SK-N-SH (cell line): ENCODE data around the gene SOX11. TPM values are rescaled to one million over a fixed set of nuclear protein-coding genes. Genes with fewer than 3 reads are reported as not detected.
A peak's percentile ranks its signal among the peaks of the same experiment; 100 is the strongest.

Source experiments
- CTCF ChIA-PET: fragments of 300-600, 350-600 bp; formaldehyde crosslinking; extraction: SDS; loops from one replicate; lab custom pipeline; 2021; lab: Yijun Ruan, JAX
- POLR2A ChIA-PET: fragments of 350-600 bp; sonication (Branson Sonifier 250); formaldehyde crosslinking; extraction: SDS; loops from one replicate; lab custom pipeline; 2020; ENCODE audit warnings: antibody characterized with exemption, inconsistent platforms; lab: Yijun Ruan, JAX
- DNase-seq: peaks from one replicate; pipeline ENCODE4 v3.0.0; 2012
- H2AFZ ChIP-seq: fragments of 200-600 bp; sonication (generic); 2 replicates; pipeline ENCODE4 v1.8.1; 2016; ENCODE audit warnings: antibody characterized with exemption, mild to moderate bottlenecking, low read depth
- H3F3A ChIP-seq: fragments of 200-600 bp; sonication (generic); replicated peaks from 2 replicates; pipeline ENCODE3; 2016; ENCODE audit warnings: antibody characterized with exemption, mild to moderate bottlenecking; ENCODE audit not compliant: insufficient read depth
- H3K27ac ChIP-seq, 2 experiments: fragments of 200-500 bp in 1 of 2; fragments of 200-600 bp in 1 of 2; sonication (Bioruptor generic) in 1 of 2; sonication (generic), shearing (Covaris generic) in 1 of 2; 2 replicates each; pipeline versions ENCODE4 v1.5.1 to v1.6.1; 2014 to 2016; ENCODE audit warnings: low read depth in 2 of 2, inconsistent platforms in 1 of 2, low read length in 1 of 2, mild to moderate bottlenecking in 1 of 2, mixed read lengths in 1 of 2
- H3K27me3 ChIP-seq: fragments of 200-600 bp; sonication (generic), shearing (Covaris generic); 2 replicates; pipeline ENCODE4 v1.6.1; 2016; ENCODE audit warnings: mixed run types; ENCODE audit not compliant: insufficient read depth
- H3K36me3 ChIP-seq, 2 experiments: fragments of 200-500 bp in 1 of 2; fragments of 200-600 bp in 1 of 2; sonication (Bioruptor generic) in 1 of 2; sonication (generic) in 1 of 2; replicated peaks in 1 of 2; 2 replicates each; pipeline versions ENCODE3 to v1.5.1; 2014 to 2016; ENCODE audit warnings: low read length in 1 of 2, mild to moderate bottlenecking in 1 of 2; ENCODE audit not compliant: insufficient read depth in 2 of 2, control insufficient read depth in 1 of 2
- H3K4me1 ChIP-seq, 2 experiments: fragments of 200-500 bp in 1 of 2; fragments of 200-600 bp in 1 of 2; sonication (Bioruptor generic) in 1 of 2; sonication (generic), shearing (Covaris generic) in 1 of 2; 2 replicates each; pipeline versions ENCODE4 v1.5.1 to v1.6.1; 2014 to 2016; ENCODE audit warnings: low read depth in 1 of 2, low read length in 1 of 2, mixed run types in 1 of 2; ENCODE audit not compliant: insufficient read depth in 2 of 2, control insufficient read depth in 1 of 2
- H3K4me2 ChIP-seq: fragments of 200-600 bp; sonication (generic), shearing (Covaris generic); 2 replicates; pipeline ENCODE4 v1.6.1; 2017; ENCODE audit warnings: mixed run types
- H3K4me3 ChIP-seq, 2 experiments: fragments of 200-500 bp in 1 of 2; fragments of 200-600 bp in 1 of 2; sonication (Bioruptor generic) in 1 of 2; sonication (generic), shearing (Covaris generic) in 1 of 2; 2 replicates each; pipeline versions ENCODE4 v1.5.1 to v1.8.1; 2014 to 2016; ENCODE audit warnings: low read depth in 2 of 2, inconsistent platforms in 1 of 2, low read length in 1 of 2, mild to moderate bottlenecking in 1 of 2, mixed read lengths in 1 of 2, moderate library complexity in 1 of 2
- H3K79me2 ChIP-seq: fragments of 200-600 bp; sonication (generic); 2 replicates; pipeline ENCODE4 v1.8.1; 2017; ENCODE audit warnings: mild to moderate bottlenecking; ENCODE audit not compliant: insufficient read depth
- H3K9ac ChIP-seq: fragments of 200-600 bp; sonication (generic); 2 replicates; pipeline ENCODE4 v1.6.1; 2017; ENCODE audit warnings: mixed run types
- H3K9me2 ChIP-seq: fragments of 200-600 bp; sonication (generic); 2 replicates; pipeline ENCODE4 v1.6.1; 2017; ENCODE audit warnings: mixed run types
- H3K9me3 ChIP-seq: fragments of 200-600 bp; sonication (generic); 2 replicates; pipeline ENCODE4 v1.6.1; 2017; ENCODE audit warnings: mixed run types, mild to moderate bottlenecking, moderate library complexity
- H4K20me1 ChIP-seq: fragments of 200-600 bp; sonication (generic); 2 replicates; pipeline ENCODE4 v1.6.1; 2017; ENCODE audit warnings: mild to moderate bottlenecking, mixed run types; ENCODE audit not compliant: insufficient read depth
- CHD2 ChIP-seq: fragments of 150-350 bp; IDR thresholded peaks from 2 replicates; pipeline ENCODE4 v1.6.1; 2018; ENCODE audit warnings: low read length; ENCODE audit not compliant: partially characterized antibody
- ELF1 ChIP-seq: IDR thresholded peaks from 2 replicates; pipeline ENCODE4 v1.4.0; 2012
- EP300 ChIP-seq, 2 experiments: IDR thresholded peaks; 2 replicates each; pipeline versions ENCODE4 v1.4.0 to v1.6.1; 2012; ENCODE audit warnings: borderline replicate concordance in 1 of 2, low read depth in 1 of 2, low read length in 1 of 2
- FOXJ3 ChIP-seq: sonication (generic); formaldehyde crosslinking; IDR thresholded peaks from 2 replicates; pipeline ENCODE4 v1.5.1; 2020; ENCODE audit warnings: mild to moderate bottlenecking, missing genetic modification reagents
- GABPA ChIP-seq: IDR thresholded peaks from 2 replicates; pipeline ENCODE4 v1.4.0; 2012; ENCODE audit warnings: low read depth, mild to moderate bottlenecking
- MEF2A ChIP-seq: IDR thresholded peaks from 2 replicates; pipeline ENCODE4 v1.4.0; 2012; ENCODE audit warnings: low read depth, borderline replicate concordance
- MXI1 ChIP-seq: IDR thresholded peaks from 2 replicates; pipeline ENCODE4 v1.6.1; 2012; ENCODE audit warnings: mild to moderate bottlenecking, low read depth, low read length, improper control_type of control experiment
- NFIC ChIP-seq: IDR thresholded peaks from 2 replicates; pipeline ENCODE4 v1.4.0; 2012; ENCODE audit warnings: borderline replicate concordance
- POLR2AphosphoS5 ChIP-seq: IDR thresholded peaks from 2 replicates; pipeline ENCODE4 v1.6.1; 2012; ENCODE audit warnings: low read depth, low read length
- RAD21 ChIP-seq: IDR thresholded peaks from 2 replicates; pipeline ENCODE4 v1.6.1; 2012; ENCODE audit warnings: mild to moderate bottlenecking, low read length
- RCOR1 ChIP-seq: fragments of 150-350 bp; IDR thresholded peaks from 2 replicates; pipeline ENCODE4 v1.6.1; 2017; ENCODE audit warnings: antibody characterized with exemption, low read length
- RFX5 ChIP-seq: IDR thresholded peaks from 2 replicates; pipeline ENCODE4 v1.6.1; 2012; ENCODE audit warnings: mild to moderate bottlenecking, improper control_type of control experiment, low read length
- SIN3A ChIP-seq: IDR thresholded peaks from 2 replicates; pipeline ENCODE4 v1.6.1; 2012; ENCODE audit warnings: low read depth, mild to moderate bottlenecking, low read length, moderate library complexity, borderline replicate concordance
- TCF12 ChIP-seq: IDR thresholded peaks from 2 replicates; pipeline ENCODE4 v1.4.0; 2012
- YY1 ChIP-seq: IDR thresholded peaks from 2 replicates; pipeline ENCODE4 v1.4.0; 2012; ENCODE audit warnings: low read depth, mild to moderate bottlenecking
- WGBS: methylation state at CpG from one replicate; pipeline ENCODE4 v1.1.6; 2017; ENCODE audit warnings: low lambda C conversion rate; 5-methylcytosine and 5-hydroxymethylcytosine counted together
- polyA plus RNA-seq, 3 experiments: library from polyadenylated mRNA; depleted of rRNA; stranded (reverse); fragments of >200 nt; gene quantifications; 2 replicates each; pipeline ENCODE4 v1.2.3, GENCODE V29; 2012
- TF ChIP-seq, protein P1 (sequence below): IDR thresholded peaks from 2 replicates; pipeline ENCODE4 v1.4.0; 2012; ENCODE audit warnings: low read depth, borderline replicate concordance
- TF ChIP-seq, protein P2 (sequence below): IDR thresholded peaks from 2 replicates; pipeline ENCODE4 v1.6.1; 2012; ENCODE audit warnings: mild to moderate bottlenecking, low read depth, low read length, moderate library complexity
- TF ChIP-seq, protein P3 (sequence below): fragments of 200-600 bp; sonication (generic); IDR thresholded peaks from 2 replicates; pipeline ENCODE4 v1.6.1; 2017; ENCODE audit warnings: antibody characterized with exemption, mild to moderate bottlenecking, moderate library complexity
- TF ChIP-seq, protein P4 (sequence below): fragments of 150-350 bp; IDR thresholded peaks from 2 replicates; pipeline ENCODE4 v1.6.1; 2016; ENCODE audit warnings: mild to moderate bottlenecking, low read depth, low read length

The SOX11 gene
- polyA plus RNA-seq, 1 of the 3 experiments (the other 2 are of a cell fraction): 3.4 TPM

DNA sequence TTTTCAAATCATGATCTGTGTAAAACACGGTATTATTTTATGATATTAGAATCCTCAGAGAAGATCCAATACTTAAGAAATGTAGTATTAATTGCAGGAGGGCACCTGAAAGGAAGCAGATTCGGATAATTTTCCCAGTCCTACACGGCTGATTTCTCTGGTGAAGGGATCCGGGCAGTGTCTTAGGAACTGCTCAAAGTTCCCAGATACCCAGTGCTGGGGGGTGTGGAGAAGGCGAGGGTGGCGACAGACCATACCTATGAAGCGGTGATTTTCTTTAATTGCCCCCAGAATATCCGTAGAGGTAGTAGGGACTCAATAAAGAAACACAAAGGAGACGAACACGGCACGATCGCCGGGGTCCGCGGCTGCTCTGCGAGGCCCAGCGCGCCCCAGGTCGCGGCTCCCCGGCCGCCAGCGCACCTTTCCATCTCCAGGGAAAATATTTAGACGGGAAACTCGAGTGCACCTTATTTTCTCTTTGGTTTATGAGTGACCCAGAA is 1.4 kb upstream of the SOX11 start:
- peak overlapping the region; percentile 91 to 95 for H3K4me3 ChIP-seq
- WGBS: 7% methylated on average over 25 of the region's 25 CpGs
- H3K4me2 ChIP-seq: peak overlapping the region; percentile 89

DNA sequence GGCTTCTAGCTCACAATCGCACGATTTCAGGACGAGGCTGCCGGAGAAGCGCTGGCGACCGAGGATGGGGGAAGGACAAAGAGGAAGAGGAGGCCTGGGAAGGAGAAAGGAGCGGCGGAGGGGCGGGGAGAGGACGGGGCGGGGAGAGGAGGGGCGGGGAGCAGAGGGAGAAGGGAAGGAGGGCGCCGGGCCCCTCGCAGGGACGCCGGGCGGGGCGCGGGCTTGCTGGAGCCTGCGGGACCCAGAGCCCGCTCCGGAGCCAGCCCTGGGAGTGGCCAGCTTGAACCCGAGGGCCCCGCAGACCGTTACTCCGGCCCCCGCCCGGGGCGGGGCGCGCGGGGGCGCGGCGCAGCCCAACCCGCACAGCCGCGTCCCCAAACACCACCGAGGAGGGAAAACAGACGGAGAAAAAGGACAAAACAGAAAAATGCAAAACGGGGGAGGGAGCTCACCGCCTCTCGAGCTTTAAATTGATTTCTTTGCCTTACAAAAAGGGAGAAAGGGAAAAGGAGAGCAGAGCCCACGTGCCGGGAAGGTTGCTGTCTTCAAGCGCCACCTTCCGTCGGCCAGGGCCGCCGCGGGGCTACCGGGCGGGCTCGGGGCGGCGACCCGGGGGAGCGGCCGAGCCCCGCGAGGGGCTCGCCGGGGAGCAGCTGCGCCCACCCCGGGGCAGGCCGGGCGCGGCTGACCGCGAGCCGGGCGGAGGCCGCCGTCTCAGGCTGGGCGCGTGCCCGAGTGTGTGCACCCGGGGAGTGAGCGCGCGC is 781 bp upstream of the SOX11 start:
- H3K4me2 ChIP-seq: peak overlapping the region; percentile 89
- H3K9ac ChIP-seq: peak overlapping the region; percentile 86
- POLR2A ChIA-PET: interaction anchor here (0.6 to 1.9 kb wide), 11 partner anchors 13 to 929 kb away, joined by 3 to 7 read pairs (median 3); no protein-coding TSS in a partner anchor
- H4K20me1 ChIP-seq: peaks cover 34% of the 10 kb centered on the region
- peaks cover 0 to 7% of the 10 kb centered on the region in 2 experiments; a peak in 2 of 4 replicates for H3K4me1 ChIP-seq
- no peaks in the 10 kb centered on the region for H3K36me3 ChIP-seq
- H3K9me3 ChIP-seq: no peaks in the 10 kb centered on the region
- peaks cover 18% of the 10 kb centered on the region for H3F3A ChIP-seq
- H3K9me2 ChIP-seq: no peaks in the 10 kb centered on the region
- peak overlapping the region; percentile 84 to 92 for H3K27ac ChIP-seq
- H3K27me3 ChIP-seq: no peaks in the 10 kb centered on the region
- H3K4me3 ChIP-seq: peak overlapping the region; percentile 91 to 95
- peak overlapping the region; percentile 87 for H2AFZ ChIP-seq
- CTCF ChIA-PET: interaction anchor here (0.6 to 2.1 kb wide), 36 partner anchors 8 to 1732 kb away, joined by 3 to 14 read pairs (median 4); no protein-coding TSS in a partner anchor
- 10% methylated on average over 48 of the region's 83 CpGs for WGBS
- H3K79me2 ChIP-seq: peaks cover 52% of the 10 kb centered on the region
- DNase-seq: peak; percentile 92
- TF ChIP-seq MXI1 (peak; percentile 12), CHD2 (peak; percentile 18), RFX5 (no peak), TCF12 (peak; percentile 2; the same call in 1 of the 2 replicates), SIN3A (no peak), EP300 (IDR thresholded peaks at IDR 0.05; ENCODE audit: borderline replicate concordance in 1 of 2, low read depth in 1 of 2, low read length in 1 of 2) (no peak; a peak in 1 of 4 replicates), ELF1 (no peak), MEF2A (no peak), YY1 (no peak), RAD21 (peak; percentile 74)
- TF ChIP-seq, protein P1, sequence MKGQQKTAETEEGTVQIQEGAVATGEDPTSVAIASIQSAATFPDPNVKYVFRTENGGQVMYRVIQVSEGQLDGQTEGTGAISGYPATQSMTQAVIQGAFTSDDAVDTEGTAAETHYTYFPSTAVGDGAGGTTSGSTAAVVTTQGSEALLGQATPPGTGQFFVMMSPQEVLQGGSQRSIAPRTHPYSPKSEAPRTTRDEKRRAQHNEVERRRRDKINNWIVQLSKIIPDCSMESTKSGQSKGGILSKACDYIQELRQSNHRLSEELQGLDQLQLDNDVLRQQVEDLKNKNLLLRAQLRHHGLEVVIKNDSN: peak; percentile 55; the same call in 1 of the 2 replicates
- TF ChIP-seq, protein P2, sequence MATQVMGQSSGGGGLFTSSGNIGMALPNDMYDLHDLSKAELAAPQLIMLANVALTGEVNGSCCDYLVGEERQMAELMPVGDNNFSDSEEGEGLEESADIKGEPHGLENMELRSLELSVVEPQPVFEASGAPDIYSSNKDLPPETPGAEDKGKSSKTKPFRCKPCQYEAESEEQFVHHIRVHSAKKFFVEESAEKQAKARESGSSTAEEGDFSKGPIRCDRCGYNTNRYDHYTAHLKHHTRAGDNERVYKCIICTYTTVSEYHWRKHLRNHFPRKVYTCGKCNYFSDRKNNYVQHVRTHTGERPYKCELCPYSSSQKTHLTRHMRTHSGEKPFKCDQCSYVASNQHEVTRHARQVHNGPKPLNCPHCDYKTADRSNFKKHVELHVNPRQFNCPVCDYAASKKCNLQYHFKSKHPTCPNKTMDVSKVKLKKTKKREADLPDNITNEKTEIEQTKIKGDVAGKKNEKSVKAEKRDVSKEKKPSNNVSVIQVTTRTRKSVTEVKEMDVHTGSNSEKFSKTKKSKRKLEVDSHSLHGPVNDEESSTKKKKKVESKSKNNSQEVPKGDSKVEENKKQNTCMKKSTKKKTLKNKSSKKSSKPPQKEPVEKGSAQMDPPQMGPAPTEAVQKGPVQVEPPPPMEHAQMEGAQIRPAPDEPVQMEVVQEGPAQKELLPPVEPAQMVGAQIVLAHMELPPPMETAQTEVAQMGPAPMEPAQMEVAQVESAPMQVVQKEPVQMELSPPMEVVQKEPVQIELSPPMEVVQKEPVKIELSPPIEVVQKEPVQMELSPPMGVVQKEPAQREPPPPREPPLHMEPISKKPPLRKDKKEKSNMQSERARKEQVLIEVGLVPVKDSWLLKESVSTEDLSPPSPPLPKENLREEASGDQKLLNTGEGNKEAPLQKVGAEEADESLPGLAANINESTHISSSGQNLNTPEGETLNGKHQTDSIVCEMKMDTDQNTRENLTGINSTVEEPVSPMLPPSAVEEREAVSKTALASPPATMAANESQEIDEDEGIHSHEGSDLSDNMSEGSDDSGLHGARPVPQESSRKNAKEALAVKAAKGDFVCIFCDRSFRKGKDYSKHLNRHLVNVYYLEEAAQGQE: no peak
- TF ChIP-seq, protein P3, sequence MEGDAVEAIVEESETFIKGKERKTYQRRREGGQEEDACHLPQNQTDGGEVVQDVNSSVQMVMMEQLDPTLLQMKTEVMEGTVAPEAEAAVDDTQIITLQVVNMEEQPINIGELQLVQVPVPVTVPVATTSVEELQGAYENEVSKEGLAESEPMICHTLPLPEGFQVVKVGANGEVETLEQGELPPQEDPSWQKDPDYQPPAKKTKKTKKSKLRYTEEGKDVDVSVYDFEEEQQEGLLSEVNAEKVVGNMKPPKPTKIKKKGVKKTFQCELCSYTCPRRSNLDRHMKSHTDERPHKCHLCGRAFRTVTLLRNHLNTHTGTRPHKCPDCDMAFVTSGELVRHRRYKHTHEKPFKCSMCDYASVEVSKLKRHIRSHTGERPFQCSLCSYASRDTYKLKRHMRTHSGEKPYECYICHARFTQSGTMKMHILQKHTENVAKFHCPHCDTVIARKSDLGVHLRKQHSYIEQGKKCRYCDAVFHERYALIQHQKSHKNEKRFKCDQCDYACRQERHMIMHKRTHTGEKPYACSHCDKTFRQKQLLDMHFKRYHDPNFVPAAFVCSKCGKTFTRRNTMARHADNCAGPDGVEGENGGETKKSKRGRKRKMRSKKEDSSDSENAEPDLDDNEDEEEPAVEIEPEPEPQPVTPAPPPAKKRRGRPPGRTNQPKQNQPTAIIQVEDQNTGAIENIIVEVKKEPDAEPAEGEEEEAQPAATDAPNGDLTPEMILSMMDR: peak; percentile 51
- TF ChIP-seq, protein P4, sequence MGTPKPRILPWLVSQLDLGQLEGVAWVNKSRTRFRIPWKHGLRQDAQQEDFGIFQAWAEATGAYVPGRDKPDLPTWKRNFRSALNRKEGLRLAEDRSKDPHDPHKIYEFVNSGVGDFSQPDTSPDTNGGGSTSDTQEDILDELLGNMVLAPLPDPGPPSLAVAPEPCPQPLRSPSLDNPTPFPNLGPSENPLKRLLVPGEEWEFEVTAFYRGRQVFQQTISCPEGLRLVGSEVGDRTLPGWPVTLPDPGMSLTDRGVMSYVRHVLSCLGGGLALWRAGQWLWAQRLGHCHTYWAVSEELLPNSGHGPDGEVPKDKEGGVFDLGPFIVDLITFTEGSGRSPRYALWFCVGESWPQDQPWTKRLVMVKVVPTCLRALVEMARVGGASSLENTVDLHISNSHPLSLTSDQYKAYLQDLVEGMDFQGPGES: no peak

More for the DNA sequence above, 1.4 kb upstream of the SOX11 start:
- Histone ChIP-seq H3K9me3 (no peaks in the 10 kb centered on the region), H3K4me1 (peaks cover 0 to 7% of the 10 kb centered on the region in 2 experiments; a peak in 2 of 4 replicates), H3K79me2 (peaks cover 45% of the 10 kb centered on the region), H2AFZ (peak overlapping the region; percentile 80), H3F3A (peaks cover 18% of the 10 kb centered on the region), H3K9me2 (no peaks in the 10 kb centered on the region), H4K20me1 (peaks cover 29% of the 10 kb centered on the region), H3K36me3 (no peaks in the 10 kb centered on the region), H3K27me3 (no peaks in the 10 kb centered on the region), H3K9ac (peak overlapping the region; percentile 86), H3K27ac (peak overlapping the region; percentile 84 to 92)
- POLR2A ChIA-PET: interaction anchor here (0.6 to 1.9 kb wide), 8 partner anchors 13 to 928 kb away, joined by 3 to 7 read pairs (median 3); no protein-coding TSS in a partner anchor
- TF ChIP-seq POLR2AphosphoS5: no peak
- TF ChIP-seq NFIC: no peak
- no peak for TF ChIP-seq SIN3A
- TF ChIP-seq ELF1: no peak
- no peak for TF ChIP-seq TCF12
- no peak for TF ChIP-seq YY1
- TF ChIP-seq RFX5: no peak
- TF ChIP-seq GABPA: no peak; the same call in 1 of the 2 replicates
- no peak for TF ChIP-seq RCOR1
- no peak for TF ChIP-seq FOXJ3 (CRISPR knock-in tag)
- TF ChIP-seq MEF2A: no peak
- CTCF ChIA-PET: interaction anchor here (0.6 to 2.1 kb wide), 33 partner anchors 8 to 1732 kb away, joined by 3 to 14 read pairs (median 3); no protein-coding TSS in a partner anchor
- DNase-seq: no peak
